ENCODE data around the gene OLFM2.
"Not testable (repeated sequence)": the region's sequence is repeated elsewhere in the genome, so short reads cannot be mapped to it uniquely, and the experiment has no call there.

Gene OLFM2

GRCh38 chr19:9953802-9954542 is 17.7 kb upstream of the OLFM2 start:
- H3K27ac Mint-ChIP-seq: no peak overlapping the region
- H3K9me3 Mint-ChIP-seq: no peaks in the 10 kb centered on the region
- no peaks in the 10 kb centered on the region for H3K4me1 Mint-ChIP-seq
- no peak overlapping the region for H3K4me3 Mint-ChIP-seq
- no peaks in the 10 kb centered on the region for H3K36me3 Mint-ChIP-seq
- H3K27me3 Mint-ChIP-seq: peaks cover 2% of the 10 kb centered on the region

DNA sequence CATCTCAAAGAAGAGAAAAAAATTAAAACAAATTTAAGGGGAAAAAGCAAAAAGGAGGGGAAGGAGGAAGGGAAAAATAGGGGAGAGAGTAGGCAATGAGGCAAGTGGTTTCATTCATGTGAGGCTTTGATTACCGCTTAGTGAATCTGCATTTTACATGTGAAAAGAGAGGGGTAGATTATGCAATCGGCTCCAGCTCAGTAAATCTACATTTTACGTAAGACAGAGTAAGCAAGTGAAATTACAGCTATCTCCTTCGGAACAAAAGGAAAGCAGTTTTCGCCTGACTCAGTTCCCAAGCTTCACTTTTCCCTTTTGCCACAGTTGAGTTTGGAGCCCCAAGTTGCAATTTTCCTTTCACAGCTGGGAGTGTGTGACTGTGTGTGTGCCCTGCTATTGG is 16.0 kb upstream of the OLFM2 start:
- H3K4me3 Mint-ChIP-seq: no peak overlapping the region
- H3K36me3 Mint-ChIP-seq: no peaks in the 10 kb centered on the region
- H3K9me3 Mint-ChIP-seq: no peaks in the 10 kb centered on the region
- no peaks in the 10 kb centered on the region for H3K4me1 Mint-ChIP-seq
- H3K27me3 Mint-ChIP-seq: peaks cover 3% of the 10 kb centered on the region
- H3K27ac Mint-ChIP-seq: no peak overlapping the region

DNA sequence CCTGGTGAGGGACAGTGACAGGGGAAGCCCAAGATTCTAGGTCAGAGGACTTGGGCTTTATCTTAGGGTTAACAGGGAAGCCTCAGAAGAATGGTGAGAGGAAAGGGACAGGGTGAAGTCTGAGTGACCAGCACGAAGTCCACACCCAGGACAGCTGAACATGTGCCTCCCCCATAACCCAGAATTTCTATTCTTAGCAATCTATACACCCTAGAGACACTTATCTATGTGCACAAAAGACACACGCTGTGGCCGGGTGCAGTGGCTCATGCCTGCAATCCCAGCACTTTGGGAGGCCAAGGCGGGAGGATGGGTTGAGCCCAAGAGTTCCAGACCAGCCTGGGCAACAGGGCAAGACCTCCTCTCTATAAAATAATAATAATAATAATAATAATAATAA is 11.1 kb upstream of the OLFM2 start:
- H3K4me1 Mint-ChIP-seq: peaks cover 5% of the 10 kb centered on the region
- no peak overlapping the region for H3K4me3 Mint-ChIP-seq
- no peaks in the 10 kb centered on the region for H3K36me3 Mint-ChIP-seq

GRCh38 chr19:9946528-9947125 is 10.3 kb upstream of the OLFM2 start:
- H3K27me3 Mint-ChIP-seq: peaks cover 13% of the 10 kb centered on the region
- not testable (repeated sequence) for H3K36me3 Mint-ChIP-seq, H3K27ac Mint-ChIP-seq, H3K9me3 Mint-ChIP-seq, H3K4me1 Mint-ChIP-seq, H3K4me3 Mint-ChIP-seq

More for the DNA sequence above, 11.1 kb upstream of the OLFM2 start:
- Mint-ChIP-seq H3K9me3 (peaks cover under 1% of the 10 kb centered on the region), H3K27ac (no peak overlapping the region), H3K27me3 (peaks cover 9% of the 10 kb centered on the region)

DNA sequence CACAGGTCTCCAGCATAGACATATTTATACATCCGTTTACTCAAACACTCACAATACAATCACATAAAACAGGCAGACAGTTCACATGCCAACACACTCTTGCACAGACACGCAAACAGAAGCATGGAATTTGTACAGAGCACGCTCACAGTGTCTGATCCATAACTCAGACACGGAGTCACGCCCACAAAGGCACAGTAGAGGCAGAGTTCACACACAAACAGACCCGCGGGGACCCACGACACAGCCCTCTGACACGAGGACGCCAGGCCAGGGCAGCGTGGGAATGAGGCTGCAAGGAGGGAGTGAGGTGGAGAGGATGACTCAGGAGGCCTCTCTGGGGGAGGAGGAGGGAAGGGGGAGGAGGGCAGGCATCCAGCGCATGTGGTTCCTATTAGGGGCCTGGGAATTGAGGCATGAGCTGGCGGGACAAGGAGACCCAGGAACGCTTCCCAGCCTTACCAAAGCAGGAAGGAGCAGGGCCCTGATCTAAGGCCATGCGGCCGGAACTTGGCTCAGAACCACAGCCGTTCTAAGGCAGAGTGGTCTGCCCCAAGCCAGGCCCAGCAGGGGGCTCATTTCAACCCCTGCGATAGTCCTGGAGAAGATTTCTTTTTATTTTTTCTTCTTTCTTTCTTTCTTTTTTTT is 9.1 kb upstream of the OLFM2 start:
- H3K4me3 Mint-ChIP-seq: no peak overlapping the region
- no peak overlapping the region for H3K27ac Mint-ChIP-seq
- H3K36me3 Mint-ChIP-seq: peaks cover 5% of the 10 kb centered on the region
- peaks cover 15% of the 10 kb centered on the region for H3K27me3 Mint-ChIP-seq
- peaks cover 5% of the 10 kb centered on the region for H3K4me1 Mint-ChIP-seq
- peaks cover 11% of the 10 kb centered on the region for H3K9me3 Mint-ChIP-seq

- peaks cover 19% of the 10 kb centered on the region for H3K27me3 Mint-ChIP-seq
- H3K9me3 Mint-ChIP-seq: peaks cover 11% of the 10 kb centered on the region
- H3K4me3 Mint-ChIP-seq: no peak overlapping the region
- H3K27ac Mint-ChIP-seq: no peak overlapping the region
- peaks cover 5% of the 10 kb centered on the region for H3K4me1 Mint-ChIP-seq
- H3K36me3 Mint-ChIP-seq: peaks cover 5% of the 10 kb centered on the region
Measured at GRCh38 chr19:9943744-9944143, 7.4 kb upstream of the OLFM2 start.

DNA sequence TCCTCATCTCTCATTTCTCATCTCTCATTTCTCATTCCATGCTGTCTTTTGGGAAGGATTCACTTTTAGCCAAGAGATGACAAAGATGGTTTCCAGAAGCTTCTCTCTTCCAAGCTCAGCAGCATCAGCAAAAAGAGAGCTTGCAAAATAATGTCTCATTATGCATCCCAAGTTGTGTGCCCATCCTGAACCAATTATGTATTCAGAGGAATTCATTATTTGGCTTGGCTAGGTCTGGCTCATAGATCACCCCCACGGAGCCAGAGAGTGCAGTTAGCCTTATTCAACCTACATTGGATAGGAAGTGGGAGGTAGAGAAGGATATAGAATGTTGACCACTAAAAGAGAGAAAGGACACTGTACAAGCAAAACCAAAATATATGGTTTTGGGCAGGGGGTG is 5.4 kb upstream of the OLFM2 start:
- no peak overlapping the region for H3K27ac Mint-ChIP-seq
- H3K27me3 Mint-ChIP-seq: peaks cover 25% of the 10 kb centered on the region
- peaks cover 10% of the 10 kb centered on the region for H3K4me1 Mint-ChIP-seq
- peaks cover 5% of the 10 kb centered on the region for H3K36me3 Mint-ChIP-seq
- peaks cover 11% of the 10 kb centered on the region for H3K9me3 Mint-ChIP-seq
- no peak overlapping the region for H3K4me3 Mint-ChIP-seq

- no peak overlapping the region for H3K4me3 Mint-ChIP-seq
- H3K27me3 Mint-ChIP-seq: peaks cover 25% of the 10 kb centered on the region
- H3K4me1 Mint-ChIP-seq: peaks cover 12% of the 10 kb centered on the region
- H3K9me3 Mint-ChIP-seq: peaks cover 11% of the 10 kb centered on the region
- peaks cover 5% of the 10 kb centered on the region for H3K36me3 Mint-ChIP-seq
- H3K27ac Mint-ChIP-seq: no peak overlapping the region
Measured at GRCh38 chr19:9941231-9941630, 4.9 kb upstream of the OLFM2 start.

DNA sequence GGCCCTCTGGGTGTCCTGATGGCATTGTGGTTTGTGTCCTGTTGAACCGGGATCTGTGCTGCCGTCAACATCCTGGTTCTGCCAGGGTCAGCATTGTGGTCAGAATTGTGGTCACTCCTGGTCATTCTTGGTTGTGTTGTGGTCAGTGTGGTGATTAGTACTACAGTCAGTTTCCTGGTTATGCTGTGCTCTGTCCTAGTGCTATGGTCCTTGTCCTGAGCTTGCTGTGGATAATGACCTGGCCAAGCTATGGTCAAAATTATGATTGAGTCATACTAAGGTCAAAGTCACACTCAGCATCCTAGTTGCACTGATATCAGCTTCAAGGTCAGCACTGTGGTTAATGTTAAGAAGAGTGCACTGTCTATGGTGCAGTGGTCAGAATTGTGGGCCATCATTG is 4.5 kb upstream of the OLFM2 start:
- Mint-ChIP-seq H3K4me1 (peaks cover 13% of the 10 kb centered on the region), H3K27me3 (peaks cover 25% of the 10 kb centered on the region), H3K27ac (no peak overlapping the region), H3K9me3 (peaks cover 11% of the 10 kb centered on the region), H3K36me3 (peaks cover 5% of the 10 kb centered on the region), H3K4me3 (no peak overlapping the region)

DNA sequence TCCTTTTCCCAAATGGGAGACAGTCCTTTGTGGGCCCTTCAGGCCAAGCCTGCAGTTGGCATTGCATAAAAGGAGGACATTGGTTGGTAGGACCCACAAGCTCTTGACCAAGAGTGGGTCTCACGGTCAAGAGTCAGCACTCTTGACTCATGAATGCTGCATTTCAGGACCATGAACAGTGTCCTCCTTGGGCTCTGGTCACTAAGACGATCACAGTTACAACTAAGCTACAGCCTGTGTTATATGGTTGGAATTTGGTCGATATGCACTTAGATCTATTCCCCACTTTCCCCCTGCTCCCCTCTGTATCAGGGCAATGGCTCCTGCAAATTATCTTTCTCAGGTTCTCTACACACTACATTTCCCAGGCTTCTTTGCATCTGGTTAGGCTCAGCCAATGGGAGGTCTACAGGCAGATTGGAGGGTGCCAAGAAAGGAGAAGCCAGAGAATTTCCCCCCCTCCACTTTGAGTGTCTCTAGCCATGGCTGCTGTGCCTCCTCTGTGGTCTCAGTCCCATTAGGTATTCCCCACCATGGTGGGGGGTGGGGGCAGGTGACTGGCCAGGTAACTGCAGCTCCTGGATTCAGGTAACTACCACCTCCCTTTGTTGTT is 3.1 kb upstream of the OLFM2 start:
- peaks cover 5% of the 10 kb centered on the region for H3K36me3 Mint-ChIP-seq
- H3K4me1 Mint-ChIP-seq: peaks cover 22% of the 10 kb centered on the region
- peaks cover 39% of the 10 kb centered on the region for H3K27me3 Mint-ChIP-seq
- H3K4me3 Mint-ChIP-seq: no peak overlapping the region
- H3K9me3 Mint-ChIP-seq: peaks cover 11% of the 10 kb centered on the region
- no peak overlapping the region for H3K27ac Mint-ChIP-seq

- H3K4me3 Mint-ChIP-seq: peak overlapping the region; percentile 81
- H3K4me1 Mint-ChIP-seq: peaks cover 29% of the 10 kb centered on the region
- peaks cover 3% of the 10 kb centered on the region for H3K36me3 Mint-ChIP-seq
- no peak overlapping the region for H3K27ac Mint-ChIP-seq
- peaks cover 46% of the 10 kb centered on the region for H3K27me3 Mint-ChIP-seq
- peaks cover 6% of the 10 kb centered on the region for H3K9me3 Mint-ChIP-seq
Measured at GRCh38 chr19:9937001-9937411, 691 bp upstream of the OLFM2 start.

DNA sequence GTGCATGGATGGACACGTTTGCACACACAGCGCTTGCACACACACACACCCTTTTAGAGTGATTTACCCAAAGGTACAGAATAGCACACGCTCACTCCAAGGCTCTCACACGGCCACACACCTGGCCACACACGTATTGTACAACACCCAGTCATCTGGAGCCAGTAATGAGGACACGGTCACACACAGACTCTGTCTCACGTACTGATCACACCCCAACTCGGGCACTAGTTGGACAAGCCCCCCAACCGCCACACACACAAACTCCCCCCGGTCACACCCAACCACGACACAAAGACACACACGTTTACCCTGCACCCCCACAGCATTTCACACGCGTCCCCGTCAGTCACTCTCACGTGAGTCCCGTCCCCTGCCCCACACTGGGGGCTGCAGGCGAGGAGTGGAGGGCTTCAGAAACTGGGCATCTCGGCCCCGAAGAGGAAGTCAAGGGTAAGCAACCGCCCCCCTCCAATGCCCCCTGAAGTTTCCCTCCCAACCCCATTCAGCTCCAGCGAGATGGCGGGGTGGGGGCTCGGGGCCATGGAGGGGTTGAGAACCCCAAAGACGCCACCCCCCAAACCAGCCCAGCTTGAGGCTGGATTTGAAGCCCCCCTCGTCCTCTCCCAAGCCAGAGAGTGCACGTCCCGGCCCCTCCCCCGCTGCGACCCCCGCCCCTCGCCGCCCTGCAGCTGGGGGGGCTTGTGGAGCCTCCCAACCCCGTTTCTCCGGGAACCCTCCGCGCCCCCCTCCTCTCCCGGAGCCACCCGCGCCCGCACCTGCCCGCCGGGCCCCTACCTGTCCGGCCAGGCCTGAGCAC is 599 bp downstream of the OLFM2 start:
- no peaks in the 10 kb centered on the region for H3K9me3 Mint-ChIP-seq
- H3K4me3 Mint-ChIP-seq: peak overlapping the region; percentile 79
- H3K27ac Mint-ChIP-seq: no peak overlapping the region
- H3K27me3 Mint-ChIP-seq: peaks cover 41% of the 10 kb centered on the region
- H3K36me3 Mint-ChIP-seq: no peaks in the 10 kb centered on the region
- H3K4me1 Mint-ChIP-seq: peaks cover 33% of the 10 kb centered on the region

- Mint-ChIP-seq H3K27ac (no peak overlapping the region), H3K4me3 (no peak overlapping the region), H3K4me1 (peaks cover 34% of the 10 kb centered on the region), H3K27me3 (peaks cover 37% of the 10 kb centered on the region), H3K9me3 (no peaks in the 10 kb centered on the region), H3K36me3 (no peaks in the 10 kb centered on the region)
Measured at GRCh38 chr19:9934132-9934950, 2.0 kb downstream of the OLFM2 start.

DNA sequence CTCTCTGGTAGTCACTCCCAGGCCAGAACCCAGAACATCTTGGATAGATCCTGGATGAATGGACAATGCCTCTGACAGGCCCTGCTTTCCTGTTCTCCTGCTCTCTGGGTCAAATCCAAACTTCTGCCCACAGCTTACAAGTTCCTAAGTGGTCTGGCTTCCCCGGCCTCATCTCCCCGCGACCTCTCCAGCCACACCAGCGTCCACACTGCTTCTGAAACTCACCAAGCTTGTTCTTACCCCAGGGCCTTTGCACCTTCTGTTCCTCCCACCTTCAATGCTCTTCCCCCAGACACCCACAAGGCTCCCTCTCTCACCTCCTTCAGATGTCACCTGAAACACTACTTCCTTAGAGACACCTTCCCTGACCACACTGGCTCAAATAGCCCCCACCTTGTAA is 3.5 kb downstream of the OLFM2 start:
- Mint-ChIP-seq H3K4me1 (peaks cover 34% of the 10 kb centered on the region), H3K9me3 (no peaks in the 10 kb centered on the region), H3K27me3 (peaks cover 34% of the 10 kb centered on the region), H3K27ac (no peak overlapping the region), H3K4me3 (no peak overlapping the region), H3K36me3 (no peaks in the 10 kb centered on the region)
